KOPT-K1 (cell line): ENCODE measurements around the gene PCID2.
A peak's percentile ranks its signal among the peaks of the same experiment; 100 is the strongest.

Experiments
- H3K27ac ChIP-seq: fragments of 200-600 bp; sonication (generic); 2 replicates; pipeline ENCODE4 v1.5.1; 2016; ENCODE audit warnings: antibody characterized with exemption, mild to moderate bottlenecking, low read depth, low read length; ENCODE audit not compliant: poor library complexity, severe bottlenecking
- H3K36me3 ChIP-seq: fragments of 200-600 bp; sonication (generic); 2 replicates; pipeline ENCODE4 v1.5.1; 2017; ENCODE audit warnings: antibody characterized with exemption, mild to moderate bottlenecking, low read length, moderate library complexity; ENCODE audit not compliant: insufficient read depth
- H3K9me3 ChIP-seq: fragments of 200-600 bp; sonication (generic); 2 replicates; pipeline ENCODE4 v1.5.1; 2017; ENCODE audit warnings: antibody characterized with exemption, low read length, mild to moderate bottlenecking; ENCODE audit not compliant: insufficient read depth, poor library complexity, severe bottlenecking

PCID2 gene

GRCh38 chr13:113207890-113208420, 514 bp downstream of the PCID2 start:
- Histone ChIP-seq H3K27ac (peak overlapping the region; percentile 97), H3K36me3 (peaks cover 57% of the 10 kb centered on the region), H3K9me3 (no peaks in the 10 kb centered on the region)

DNA sequence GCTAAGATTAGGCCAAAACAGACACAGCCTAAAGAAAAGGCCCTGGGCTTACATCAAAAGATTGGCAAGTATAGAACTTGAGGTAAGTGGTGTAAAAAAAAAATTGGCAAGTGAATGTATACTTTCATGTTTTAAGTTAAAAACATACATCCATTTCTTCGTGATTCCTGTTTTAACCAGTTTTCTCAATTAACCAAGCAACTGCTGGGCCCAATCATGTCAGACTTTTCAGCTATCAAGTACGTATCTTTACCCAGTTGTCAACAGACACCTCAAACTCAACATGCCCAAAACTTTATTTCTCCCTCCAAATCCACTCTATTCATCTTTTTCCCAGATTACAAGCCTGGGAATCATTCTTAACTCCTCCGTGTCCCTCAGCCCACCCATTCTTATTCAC, 1.0 kb downstream of the PCID2 start:
- Histone ChIP-seq H3K27ac (peak overlapping the region; percentile 97), H3K9me3 (no peaks in the 10 kb centered on the region), H3K36me3 (peaks cover 58% of the 10 kb centered on the region)

DNA sequence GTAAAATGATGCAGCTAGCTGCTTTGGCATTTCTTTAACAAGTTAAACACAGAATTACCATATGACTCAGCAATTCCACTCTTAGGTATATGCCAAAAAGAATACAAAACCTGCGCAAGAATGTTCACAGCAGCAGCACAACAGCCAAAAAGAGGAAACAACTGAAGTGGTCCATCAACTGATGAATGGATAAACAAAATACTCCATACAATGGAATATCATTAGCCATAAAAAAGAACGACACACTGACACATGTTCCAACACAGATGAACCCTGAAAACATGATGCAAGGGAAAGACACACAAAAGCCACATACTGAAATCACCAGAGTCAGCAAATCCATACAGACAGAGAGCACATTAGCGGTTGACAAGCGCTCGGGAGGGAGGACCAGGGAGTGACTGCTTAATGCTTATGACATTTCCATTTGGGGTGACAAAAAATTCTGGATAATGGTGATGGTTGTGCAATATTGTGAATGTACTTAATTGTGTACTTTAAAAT, 3.0 kb downstream of the PCID2 start:
- H3K36me3 ChIP-seq = peaks cover 58% of the 10 kb centered on the region
- H3K9me3 ChIP-seq = no peaks in the 10 kb centered on the region
- H3K27ac ChIP-seq = no peak overlapping the region

DNA sequence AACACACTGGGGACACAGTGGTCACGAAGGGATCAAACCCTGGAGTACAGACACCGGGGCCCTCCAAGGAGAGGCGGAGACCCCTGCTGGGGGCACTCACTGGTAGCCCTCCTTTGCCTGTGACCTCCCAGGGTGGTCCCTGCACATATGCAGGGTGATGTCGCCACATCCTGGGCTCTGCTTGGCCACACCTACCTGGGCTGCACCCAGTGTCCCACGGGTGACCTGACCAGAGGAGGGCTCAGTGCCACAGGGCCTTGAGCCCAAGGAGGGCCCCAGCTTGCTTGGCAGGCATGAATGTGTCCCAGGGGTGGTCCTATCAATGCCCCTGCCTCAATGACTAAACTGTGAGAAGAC, 4.1 kb downstream of the PCID2 start:
- no peak overlapping the region for H3K27ac ChIP-seq
- peaks cover 69% of the 10 kb centered on the region for H3K36me3 ChIP-seq
- H3K9me3 ChIP-seq = no peaks in the 10 kb centered on the region

GRCh38 chr13:113203507-113204377, 4.7 kb downstream of the PCID2 start:
- Histone ChIP-seq H3K27ac (no peak overlapping the region), H3K36me3 (peaks cover 75% of the 10 kb centered on the region), H3K9me3 (no peaks in the 10 kb centered on the region)

DNA sequence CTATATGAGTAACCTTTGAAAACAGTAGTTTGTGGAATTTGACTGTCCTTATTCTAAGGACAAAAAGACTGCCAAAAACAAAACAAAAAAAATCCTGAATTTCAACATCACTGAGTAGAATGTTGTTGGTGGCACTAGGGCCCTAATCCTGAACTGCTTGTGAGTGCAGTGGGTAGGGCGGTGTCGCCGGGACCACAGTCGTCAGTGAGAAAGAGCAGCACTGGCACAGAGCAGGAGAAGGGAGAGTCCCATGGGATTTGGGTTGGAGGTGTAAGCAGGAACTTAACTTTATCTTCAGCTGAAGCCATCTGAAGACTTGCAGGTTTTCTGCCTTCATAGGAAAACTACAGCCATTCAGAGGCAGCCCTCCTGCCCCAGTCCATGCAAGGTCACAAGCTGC, 5.6 kb downstream of the PCID2 start:
- Histone ChIP-seq H3K36me3 (peaks cover 83% of the 10 kb centered on the region), H3K27ac (no peak overlapping the region), H3K9me3 (no peaks in the 10 kb centered on the region)

DNA sequence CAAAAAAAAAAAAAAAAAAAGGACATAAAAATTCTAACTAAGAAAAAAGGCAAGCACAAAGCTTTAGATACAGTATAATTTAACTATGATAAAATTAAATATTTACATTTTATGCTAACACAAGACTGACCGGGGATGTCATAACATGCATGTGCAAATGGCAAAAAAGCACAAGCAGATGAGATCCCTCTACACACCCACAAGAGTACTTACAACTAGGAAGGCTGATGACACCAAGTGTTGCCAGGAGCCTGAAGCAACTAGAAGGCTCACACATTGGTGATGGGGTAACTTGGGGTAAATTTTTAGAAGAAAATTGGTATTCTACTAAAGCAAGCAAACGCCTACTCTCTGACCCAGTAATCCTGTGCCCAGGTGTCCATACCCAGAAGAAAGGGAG, 6.7 kb downstream of the PCID2 start:
- Histone ChIP-seq H3K36me3 (peaks cover 92% of the 10 kb centered on the region), H3K27ac (no peak overlapping the region), H3K9me3 (no peaks in the 10 kb centered on the region)

DNA sequence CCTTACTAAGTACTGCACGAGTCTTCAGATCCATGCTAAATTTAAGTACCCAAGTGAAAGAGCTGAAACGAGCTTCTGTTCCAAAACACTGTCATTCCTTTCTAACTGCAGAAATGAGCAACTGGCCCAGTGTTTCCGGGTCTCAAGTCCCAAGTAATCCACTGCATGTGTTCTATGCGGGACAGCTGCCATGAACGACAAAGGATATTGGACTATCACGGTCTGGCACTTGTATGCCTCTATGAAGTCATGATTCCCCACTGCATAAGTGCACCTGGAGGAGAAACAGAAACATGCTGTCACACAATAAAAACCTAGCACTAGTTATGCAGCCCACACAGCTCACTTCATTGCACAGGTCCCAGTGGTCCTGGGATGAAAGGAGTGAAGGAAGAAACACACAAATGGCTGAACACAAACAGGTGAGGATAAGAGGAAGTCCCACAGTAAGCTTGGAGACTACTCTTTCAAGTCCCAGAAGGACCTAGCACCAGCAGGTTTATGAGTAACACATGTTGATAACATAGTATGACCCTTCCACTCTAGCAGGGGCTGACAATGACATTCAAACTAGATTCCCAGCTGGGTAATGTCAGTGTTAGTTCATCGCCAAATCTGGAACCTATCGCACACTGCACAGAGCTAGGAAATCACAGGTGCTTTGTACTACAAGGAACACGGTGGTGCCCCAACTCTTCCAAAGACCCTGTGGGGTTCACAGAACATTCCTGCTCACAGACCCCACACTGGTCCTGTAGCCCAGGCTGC, 11.3 kb downstream of the PCID2 start:
- H3K9me3 ChIP-seq = no peaks in the 10 kb centered on the region
- H3K27ac ChIP-seq = no peak overlapping the region
- H3K36me3 ChIP-seq = peaks cover 96% of the 10 kb centered on the region

- peaks cover 97% of the 10 kb centered on the region for H3K36me3 ChIP-seq
- H3K27ac ChIP-seq = no peak overlapping the region
- H3K9me3 ChIP-seq = no peaks in the 10 kb centered on the region
Measured at GRCh38 chr13:113195360-113195759, 13.1 kb downstream of the PCID2 start.

GRCh38 chr13:113192902-113193301, 15.6 kb downstream of the PCID2 start:
- H3K9me3 ChIP-seq = no peaks in the 10 kb centered on the region
- no peak overlapping the region for H3K27ac ChIP-seq
- peaks cover 97% of the 10 kb centered on the region for H3K36me3 ChIP-seq

DNA sequence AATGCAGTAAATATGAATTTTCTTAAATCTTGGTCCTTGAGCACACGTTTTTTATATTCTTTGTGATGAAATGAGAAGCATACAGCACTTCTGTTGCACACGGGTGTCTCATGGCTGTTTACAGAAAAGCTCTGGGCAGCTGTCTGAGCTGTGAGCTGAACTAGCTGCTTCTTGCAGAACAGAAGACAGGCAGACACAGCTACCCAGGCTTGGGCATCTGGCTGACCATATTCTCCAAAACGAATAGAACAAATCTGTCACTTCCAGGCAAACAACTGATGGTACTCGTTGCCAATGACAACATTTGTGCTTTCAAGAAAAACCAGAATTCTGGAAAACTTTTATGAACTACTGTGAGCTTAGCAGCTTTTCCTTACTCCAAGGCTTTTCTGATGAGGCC, 16.2 kb downstream of the PCID2 start:
- H3K36me3 ChIP-seq = peaks cover 97% of the 10 kb centered on the region
- H3K27ac ChIP-seq = no peak overlapping the region
- H3K9me3 ChIP-seq = no peaks in the 10 kb centered on the region

DNA sequence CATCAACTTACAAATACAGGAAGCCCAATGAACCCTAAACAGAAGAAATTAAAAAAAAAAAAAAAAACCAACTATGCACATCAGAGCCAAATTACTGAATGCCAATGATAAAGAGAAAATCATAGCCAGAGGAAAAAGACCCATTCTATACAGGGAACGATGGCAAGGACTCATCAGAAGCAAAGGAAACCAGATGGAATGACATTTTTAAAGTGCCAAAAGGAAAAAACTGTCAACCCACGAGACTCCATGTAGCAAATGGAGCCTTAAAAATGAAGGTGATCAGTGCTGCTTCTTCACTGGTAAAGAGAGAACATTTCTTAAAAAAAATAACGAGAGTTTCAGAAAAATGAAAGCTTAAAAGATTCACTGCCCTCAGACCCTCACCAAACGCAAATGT, 18.3 kb downstream of the PCID2 start:
- H3K27ac ChIP-seq = no peak overlapping the region
- H3K36me3 ChIP-seq = peaks cover 94% of the 10 kb centered on the region
- no peaks in the 10 kb centered on the region for H3K9me3 ChIP-seq

GRCh38 chr13:113187883-113188665, 20.4 kb downstream of the PCID2 start:
- H3K27ac ChIP-seq = no peak overlapping the region
- H3K36me3 ChIP-seq = peaks cover 90% of the 10 kb centered on the region
- H3K9me3 ChIP-seq = no peaks in the 10 kb centered on the region

DNA sequence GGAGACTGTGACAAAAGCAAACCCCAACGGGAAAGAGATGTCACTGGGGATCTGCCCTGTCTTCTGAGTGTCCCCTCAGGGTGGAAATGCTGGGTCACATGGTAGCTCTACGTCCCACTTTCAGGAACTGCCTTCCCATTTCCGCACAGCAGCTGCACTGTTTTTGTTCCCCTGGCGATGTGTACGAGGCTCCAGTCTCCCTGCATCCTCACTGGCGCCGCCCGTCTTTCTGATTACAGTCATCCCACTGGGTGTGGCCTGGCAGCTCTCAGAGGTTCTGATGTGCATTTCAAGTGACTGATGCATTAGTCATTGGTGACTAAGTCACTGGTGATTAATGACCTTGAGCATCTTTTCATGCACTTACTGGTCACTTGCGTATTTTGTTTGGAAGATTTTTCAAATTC, 21.2 kb downstream of the PCID2 start:
- peaks cover 90% of the 10 kb centered on the region for H3K36me3 ChIP-seq
- H3K9me3 ChIP-seq = no peaks in the 10 kb centered on the region
- no peak overlapping the region for H3K27ac ChIP-seq
